Superior temporal gyrus (tissue), 1 donor: Measurements from ENCODE around the gene LIMCH1.
A peak's percentile ranks its signal among the peaks of the same experiment; 100 is the strongest.

Experiments used
- DNase-seq: peaks from one replicate; pipeline ENCODE4 v3.0.0-alpha.2; 2016; ENCODE audit errors: extremely low spot score

Gene LIMCH1

DNA sequence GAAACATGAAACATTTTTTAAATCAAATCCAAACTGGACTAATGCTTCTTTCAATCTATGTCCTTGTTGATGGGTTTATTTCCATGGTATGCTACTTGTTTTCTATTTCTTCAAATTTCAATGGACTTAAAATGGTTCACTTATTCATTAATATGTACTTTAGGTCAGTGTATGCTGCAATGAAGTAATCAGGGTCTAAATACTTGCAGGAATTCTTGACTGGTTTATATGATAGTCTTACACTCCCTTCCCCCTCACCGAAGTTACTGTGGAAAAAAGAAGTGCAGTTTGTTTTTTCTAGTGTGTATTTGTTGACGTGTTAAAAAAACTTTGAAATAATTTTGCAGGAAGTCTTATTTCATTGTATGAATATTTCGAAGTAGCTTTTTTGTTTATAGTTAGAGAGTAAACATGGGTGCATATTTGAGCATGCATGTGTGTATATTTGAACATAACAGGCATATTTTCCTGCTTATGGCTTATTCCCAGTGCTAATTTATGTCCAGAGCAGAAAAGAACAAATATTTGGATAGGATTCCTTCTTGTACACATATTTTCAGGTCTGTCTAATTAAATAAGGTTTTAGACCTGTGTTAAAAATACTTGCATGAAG is 65.0 kb downstream of the LIMCH1 start:
- DNase-seq: no peak

- DNase-seq: no peak
These were observed 71.9 kb downstream of the LIMCH1 start for GRCh38 chr4:41609851-41610250.

DNA sequence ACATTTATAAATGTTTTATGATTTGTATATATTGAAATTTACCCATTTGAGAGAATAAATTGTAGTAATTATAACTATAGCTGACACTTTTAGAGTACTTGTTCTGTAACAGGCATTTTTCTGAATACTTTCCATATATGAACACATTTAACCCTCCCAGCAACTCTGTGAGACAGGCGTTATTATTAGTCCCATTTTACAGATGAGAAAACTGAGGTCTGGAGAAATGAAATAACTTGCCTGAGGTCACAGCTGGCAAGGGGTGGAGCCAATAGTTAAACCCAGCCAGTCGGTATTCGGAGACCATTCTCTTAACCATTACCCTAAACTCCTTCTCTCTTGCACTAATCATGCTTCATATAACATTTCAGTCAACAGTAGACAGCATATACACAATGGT is 72.5 kb downstream of the LIMCH1 start:
- DNase-seq: no peak

- DNase-seq: no peak
These were observed 73.3 kb downstream of the LIMCH1 start for GRCh38 chr4:41611124-41611838.

GRCh38 chr4:41611881-41612871 is 74.2 kb downstream of the LIMCH1 start:
- DNase-seq: peak; percentile 96

GRCh38 chr4:41613386-41613785 is 75.4 kb downstream of the LIMCH1 start:
- peak; percentile 62 for DNase-seq

DNA sequence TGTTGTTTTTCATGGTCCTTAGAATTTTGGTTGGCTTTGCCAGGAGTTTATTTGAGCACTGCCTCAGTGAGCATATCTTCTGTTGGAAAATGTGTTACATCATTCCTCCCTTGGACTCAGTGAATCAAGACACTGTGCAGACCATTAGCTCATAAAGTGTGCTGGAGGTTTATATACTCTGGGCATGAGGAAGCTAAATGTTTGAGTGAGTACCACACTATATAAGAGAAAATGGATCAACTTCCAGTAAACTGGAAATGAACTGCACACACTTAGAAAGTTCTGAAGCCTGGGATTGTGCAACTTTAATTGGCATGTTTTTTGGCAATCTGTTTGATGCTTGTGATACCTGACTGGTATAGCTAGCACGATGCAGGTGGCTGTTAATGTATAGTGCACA is 75.9 kb downstream of the LIMCH1 start:
- DNase-seq: no peak

GRCh38 chr4:41614519-41614918 is 76.6 kb downstream of the LIMCH1 start:
- no peak for DNase-seq

GRCh38 chr4:41619161-41619560 is 81.2 kb downstream of the LIMCH1 start:
- no peak for DNase-seq

GRCh38 chr4:41620594-41621256 is 82.8 kb downstream of the LIMCH1 start:
- DNase-seq: no peak

DNA sequence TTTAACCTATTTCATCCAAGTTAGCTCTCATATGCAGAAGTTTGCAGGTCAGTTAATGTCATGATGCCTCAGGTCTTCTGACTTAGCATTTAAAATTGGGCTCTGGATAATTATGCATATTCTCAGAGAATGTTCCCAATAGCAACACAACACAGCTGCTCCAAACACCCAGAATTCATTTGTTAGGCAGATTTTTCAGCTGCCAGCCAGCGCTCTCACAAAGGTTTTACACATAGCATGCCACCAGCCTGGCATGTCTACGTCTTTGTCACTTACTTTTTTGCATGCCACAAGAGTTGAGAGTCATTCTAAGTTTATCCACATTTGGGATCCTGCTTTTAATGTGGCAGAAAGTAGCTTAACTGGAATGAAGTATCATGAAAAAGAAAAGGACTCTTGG is 84.8 kb downstream of the LIMCH1 start:
- peak; percentile 90 for DNase-seq

- no peak for DNase-seq
These were observed 86.8 kb downstream of the LIMCH1 start for GRCh38 chr4:41624765-41625164.

DNA sequence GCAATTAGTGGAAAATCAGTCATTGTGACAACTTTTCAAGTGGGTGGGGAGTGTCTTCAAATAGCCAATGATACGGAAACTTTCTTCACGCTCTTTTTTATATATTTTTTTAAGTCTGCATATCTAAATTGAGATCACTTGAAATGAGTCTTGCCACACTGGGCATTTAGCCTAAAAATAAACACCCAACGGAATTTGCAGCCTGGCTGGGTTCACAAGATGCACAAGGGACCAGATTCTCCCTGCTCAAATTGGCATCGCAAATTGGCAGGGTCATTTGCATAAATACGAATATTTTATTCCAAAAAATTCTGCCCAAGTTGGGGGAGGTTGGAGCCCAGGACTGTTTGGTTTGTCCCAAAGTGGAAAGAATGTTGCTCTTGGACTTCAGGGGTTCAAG is 87.6 kb downstream of the LIMCH1 start:
- DNase-seq: no peak

GRCh38 chr4:41628936-41629335 is 91.0 kb downstream of the LIMCH1 start:
- DNase-seq: no peak

GRCh38 chr4:41631523-41631922 is 93.6 kb downstream of the LIMCH1 start:
- no peak for DNase-seq

- DNase-seq: no peak
These were observed 94.6 kb downstream of the LIMCH1 start for GRCh38 chr4:41632481-41633073.

DNA sequence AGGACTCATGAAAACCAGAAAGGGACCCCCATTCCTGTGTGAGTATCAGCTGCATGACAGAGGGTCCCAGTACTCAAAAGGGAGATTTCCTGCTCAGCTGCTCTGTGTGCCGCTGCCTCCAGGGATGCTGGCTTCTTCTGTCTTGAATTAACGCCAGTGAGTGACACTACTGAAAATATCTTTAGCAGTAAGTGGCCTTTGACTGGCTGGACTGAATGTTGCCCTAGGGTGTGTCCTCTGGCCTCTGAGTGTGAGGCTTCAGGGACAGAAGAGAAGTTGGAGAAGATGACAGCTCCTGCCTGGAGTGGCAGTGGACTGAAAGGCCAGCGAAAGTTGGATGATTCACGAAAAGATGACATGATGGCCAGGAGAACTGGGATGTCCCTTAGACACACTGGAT is 95.4 kb downstream of the LIMCH1 start:
- no peak for DNase-seq

DNA sequence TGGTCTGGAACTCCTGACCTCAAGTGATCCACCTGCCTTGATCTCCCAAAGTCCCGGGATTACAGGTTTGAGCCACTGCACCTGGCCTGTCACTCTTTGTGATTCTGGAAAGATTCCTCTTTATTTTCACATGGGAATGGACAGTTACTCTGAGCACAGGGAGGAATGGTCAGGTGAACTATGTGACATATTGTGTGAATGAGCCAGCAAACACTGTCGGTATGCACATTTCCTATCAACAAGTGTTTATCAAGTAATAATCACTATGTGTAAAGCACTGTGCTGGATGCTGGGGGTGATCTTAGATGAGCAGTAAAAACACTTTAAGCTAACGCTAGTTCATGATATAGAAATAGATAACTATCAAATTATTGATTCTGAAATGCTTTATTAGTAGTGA is 97.5 kb downstream of the LIMCH1 start:
- DNase-seq: no peak

GRCh38 chr4:41638203-41638602 is 100.2 kb downstream of the LIMCH1 start:
- no peak for DNase-seq

DNA sequence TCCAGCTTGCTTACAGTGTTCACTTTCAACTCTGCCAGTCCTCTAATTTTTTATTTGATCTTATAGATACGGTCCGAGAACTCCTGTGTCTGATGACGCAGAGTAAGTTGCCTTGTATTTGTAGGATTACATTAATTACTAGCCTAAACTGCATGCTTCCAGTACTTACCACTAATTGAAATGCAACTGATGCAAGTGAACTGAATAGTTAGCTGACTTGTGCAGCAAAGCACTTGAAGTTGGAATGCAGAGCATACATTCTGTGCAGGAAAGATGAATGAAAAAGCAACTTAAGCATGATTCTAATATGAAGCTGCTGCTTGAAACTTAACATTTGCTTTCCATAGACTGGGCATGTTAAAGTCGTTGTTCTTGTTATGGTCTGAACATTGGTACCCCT is 100.9 kb downstream of the LIMCH1 start:
- no peak for DNase-seq

- no peak for DNase-seq
These were observed 101.3 kb downstream of the LIMCH1 start for GRCh38 chr4:41639291-41639690.

GRCh38 chr4:41640906-41641305 is 102.9 kb downstream of the LIMCH1 start:
- DNase-seq: no peak
